Liver (tissue), 9 donors: Measurements from ENCODE around the gene SRCAP. TPM values are rescaled to one million over a fixed set of nuclear protein-coding genes. Genes with fewer than 3 reads are reported as not detected.

Source experiments
- DNase-seq: peaks from one replicate; pipeline ENCODE4 v3.0.0-alpha.2; 2017; ENCODE audit warnings: low spot score
- H3K27ac ChIP-seq, 2 donors: one replicate each; pipeline ENCODE4 v1.7.0; 2013; ENCODE audit warnings: inconsistent platforms in 2 of 2, low read length in 2 of 2, control low read depth in 1 of 2, low read depth in 1 of 2, mild to moderate bottlenecking in 1 of 2
- H3K27me3 ChIP-seq, 4 donors: one replicate each; pipeline versions ENCODE4 v1.6.1 to v1.7.0; 2013; ENCODE audit warnings: low read length in 3 of 4, inconsistent platforms in 1 of 4, mild to moderate bottlenecking in 1 of 4, moderate library complexity in 1 of 4; ENCODE audit not compliant: control insufficient read depth in 4 of 4, insufficient read depth in 4 of 4
- H3K36me3 ChIP-seq, 4 donors: one replicate each; pipeline versions ENCODE4 v1.6.1 to v1.7.0; 2013; ENCODE audit warnings: low read length in 3 of 4, mild to moderate bottlenecking in 3 of 4, low read depth in 1 of 4, moderate library complexity in 1 of 4; ENCODE audit not compliant: control insufficient read depth in 4 of 4, insufficient read depth in 3 of 4
- H3K4me1 ChIP-seq, 4 donors: one replicate each; pipeline versions ENCODE4 v1.6.1 to v1.7.0; 2013; ENCODE audit warnings: low read length in 3 of 4, mild to moderate bottlenecking in 3 of 4, moderate library complexity in 1 of 4; ENCODE audit not compliant: control insufficient read depth in 4 of 4, insufficient read depth in 4 of 4
- H3K4me3 ChIP-seq, 3 donors: one replicate each; pipeline versions ENCODE4 v1.6.1 to v1.7.0; 2013; ENCODE audit warnings: low read length in 3 of 3, control low read depth in 1 of 3, low read depth in 1 of 3, mild to moderate bottlenecking in 1 of 3
- H3K9ac ChIP-seq, 2 donors: one replicate each; pipeline ENCODE4 v1.7.0; 2013; ENCODE audit warnings: low read length in 2 of 2, mild to moderate bottlenecking in 2 of 2, moderate library complexity in 2 of 2, control low read depth in 1 of 2, low read depth in 1 of 2
- H3K9me3 ChIP-seq, 4 donors: one replicate each; pipeline versions ENCODE4 v1.6.1 to v1.7.0; 2013; ENCODE audit warnings: low read length in 3 of 4; ENCODE audit not compliant: control insufficient read depth in 4 of 4
- ATF3 ChIP-seq: IDR thresholded peaks from 2 replicates; pipeline ENCODE4 v1.6.1; 2016; ENCODE audit warnings: antibody characterized with exemption
- EGR1 ChIP-seq, 2 donors: IDR thresholded peaks; 2 replicates each; pipeline ENCODE4 v1.6.1; 2016 to 2018; ENCODE audit warnings: antibody characterized with exemption in 2 of 2, low read depth in 2 of 2
- FOXA1 ChIP-seq: IDR thresholded peaks from 2 replicates; pipeline ENCODE4 v1.6.1; 2016; ENCODE audit warnings: antibody characterized with exemption
- FOXA2 ChIP-seq: IDR thresholded peaks from 2 replicates; pipeline ENCODE4 v1.6.1; 2016; ENCODE audit warnings: antibody characterized with exemption
- GABPA ChIP-seq, 2 donors: IDR thresholded peaks in 1 of 2; conservative IDR thresholded peaks in 1 of 2; 2 replicates each; pipeline ENCODE4 v1.6.1; 2016; ENCODE audit warnings: antibody characterized with exemption in 2 of 2, mild to moderate bottlenecking in 1 of 2, moderate library complexity in 1 of 2
- HNF4G ChIP-seq: IDR thresholded peaks from 2 replicates; pipeline ENCODE4 v1.6.1; 2016; ENCODE audit warnings: antibody characterized with exemption
- NR2F2 ChIP-seq: IDR thresholded peaks from 2 replicates; pipeline ENCODE4 v1.6.1; 2016; ENCODE audit warnings: antibody characterized with exemption
- RAD21 ChIP-seq, 2 donors: IDR thresholded peaks; 2 replicates each; pipeline ENCODE4 v1.6.1; 2016; ENCODE audit warnings: antibody characterized with exemption in 2 of 2, mild to moderate bottlenecking in 2 of 2
- SP1 ChIP-seq: IDR thresholded peaks from 2 replicates; pipeline ENCODE4 v1.6.1; 2018; ENCODE audit warnings: antibody characterized with exemption, mild to moderate bottlenecking
- TAF1 ChIP-seq: conservative IDR thresholded peaks from 2 replicates; pipeline ENCODE4 v1.6.1; 2016; ENCODE audit warnings: antibody characterized with exemption, mild to moderate bottlenecking
- YY1 ChIP-seq: IDR thresholded peaks from 2 replicates; pipeline ENCODE4 v1.6.1; 2016; ENCODE audit warnings: antibody characterized with exemption, mild to moderate bottlenecking
- ZBTB33 ChIP-seq: IDR thresholded peaks from 2 replicates; pipeline ENCODE4 v1.6.1; 2016; ENCODE audit warnings: antibody characterized with exemption
- WGBS: extraction: QIAGEN DNeasy Blood & Tissue Kit; methylation state at CpG from one replicate; pipeline ENCODE4 v1.1.7; 2013; 5-methylcytosine and 5-hydroxymethylcytosine counted together
- polyA plus RNA-seq, 2 donors: library from polyadenylated mRNA; stranded (reverse) in 1 of 2; unstranded in 1 of 2; fragments of 200-250 nt in 1 of 2; fragments of >200 nt in 1 of 2; fragmentation: Nextera tagmentation in 1 of 2; extraction: Ambion mirVana in 1 of 2; gene quantifications; one replicate each; pipeline versions ENCODE4 v1.2.1 to v1.2.3, GENCODE V29; 2013 to 2015
- total RNA-seq, 2 donors: library from RNA; depleted of rRNA; stranded (reverse); fragments of >200 nt; gene quantifications; one replicate each; pipeline ENCODE4 v1.2.3, GENCODE V29; 2014
- TF ChIP-seq, protein P1 (sequence below): IDR thresholded peaks from 2 replicates; pipeline ENCODE4 v1.6.1; 2016; ENCODE audit warnings: antibody characterized with exemption
- donor health status: healthy.
- donor health status: healthy.
- donor health status: healthy.
- donor health status: healthy.
- donor health status: healthy.

SRCAP gene
- total and polyA plus RNA-seq, 4 donors = 7.6 to 27.7 (median 17.7) TPM

DNA sequence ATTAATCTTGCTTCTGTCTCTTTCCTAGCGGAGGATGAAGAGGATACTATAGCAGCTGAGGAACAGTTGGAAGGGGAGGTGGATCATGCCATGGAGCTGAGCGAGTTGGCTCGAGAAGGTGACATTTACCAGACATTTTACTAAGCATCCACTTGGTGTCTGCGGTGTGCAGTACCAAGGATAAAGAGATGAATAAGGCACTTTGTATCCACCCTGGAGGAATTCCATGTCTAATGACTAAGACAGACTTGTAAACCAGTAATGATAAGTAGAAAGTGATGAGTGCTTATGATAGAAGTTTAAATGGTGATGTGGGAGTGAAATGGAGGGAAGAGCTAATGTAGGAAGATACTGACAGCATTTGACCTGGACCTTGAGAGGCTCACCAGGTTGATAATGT lies 12.0 kb downstream of the SRCAP start:
- TF ChIP-seq ZBTB33 = no peak
- TF ChIP-seq, protein P1, sequence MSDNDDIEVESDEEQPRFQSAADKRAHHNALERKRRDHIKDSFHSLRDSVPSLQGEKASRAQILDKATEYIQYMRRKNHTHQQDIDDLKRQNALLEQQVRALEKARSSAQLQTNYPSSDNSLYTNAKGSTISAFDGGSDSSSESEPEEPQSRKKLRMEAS = no peak
- no peak for TF ChIP-seq FOXA2
- TF ChIP-seq GABPA (IDR thresholded peaks at IDR 0.05 in 1 of 2, conservative IDR thresholded peaks at IDR 0.05 in 1 of 2) = no peak
- TF ChIP-seq ATF3 = no peak
- TF ChIP-seq SP1 = no peak
- no peak for TF ChIP-seq RAD21 (IDR thresholded peaks at IDR 0.05)
- TF ChIP-seq YY1 = no peak
- no peak for TF ChIP-seq FOXA1
- TF ChIP-seq HNF4G = no peak
- TF ChIP-seq NR2F2 = no peak
- TF ChIP-seq EGR1 (IDR thresholded peaks at IDR 0.05; ENCODE audit: low read depth in 2 of 2) = no peak
- Histone ChIP-seq H3K27me3 (no peaks in the 10 kb centered on the region), H3K36me3 (peaks cover 31 to 88% (median 77%) of the 10 kb centered on the region in 4 donors), H3K4me3 (no peak overlapping the region), H3K9me3 (no peaks in the 10 kb centered on the region), H3K27ac (no peak overlapping the region), H3K4me1 (no peaks in the 10 kb centered on the region), H3K9ac (no peak overlapping the region)
- no peak for DNase-seq
- 97% methylated on average over 4 of the region's 4 CpGs for WGBS

- TF ChIP-seq ATF3 = no peak
- TF ChIP-seq YY1 = no peak
- Histone ChIP-seq H3K27me3 (no peaks in the 10 kb centered on the region), H3K27ac (no peak overlapping the region), H3K4me1 (no peaks in the 10 kb centered on the region), H3K4me3 (no peak overlapping the region), H3K9me3 (no peaks in the 10 kb centered on the region), H3K36me3 (peaks cover 32 to 88% (median 77%) of the 10 kb centered on the region in 4 donors), H3K9ac (no peak overlapping the region)
- DNase-seq = no peak
- 97% methylated on average over 1 of the region's 1 CpG for WGBS
These were observed 12.7 kb downstream of the SRCAP start for GRCh38 chr16:30711712-30712111.

GRCh38 chr16:30715750-30716445 lies 16.9 kb downstream of the SRCAP start:
- Histone ChIP-seq H3K9me3 (no peaks in the 10 kb centered on the region), H3K4me3 (no peak overlapping the region), H3K27me3 (no peaks in the 10 kb centered on the region), H3K36me3 (peaks cover 40 to 77% (median 64%) of the 10 kb centered on the region in 4 donors), H3K4me1 (no peaks in the 10 kb centered on the region), H3K9ac (no peak overlapping the region), H3K27ac (peak overlapping the region in 1 of 2 donors; percentile 2)
- TF ChIP-seq YY1 = no peak
- TF ChIP-seq HNF4G = no peak
- TF ChIP-seq TAF1 = no peak
- no peak for TF ChIP-seq FOXA2
- TF ChIP-seq, protein P1 = no peak
- DNase-seq = no peak
- WGBS = 90% methylated on average over 17 of the region's 17 CpGs
